Upper lobe of left lung (tissue), 4 donors: ENCODE results near the gene VAV2.

ENCODE experiments used
- EP300 ChIP-seq, 4 donors: sonication (generic); formaldehyde crosslinking; IDR thresholded peaks; one replicate each; pipeline ENCODE4 v1.5.1; 2017; ENCODE audit warnings: antibody characterized with exemption in 4 of 4, control low read depth in 2 of 4
- POLR2A ChIP-seq, 4 donors: fragments of 450-650 bp; IDR thresholded peaks; one replicate each; pipeline ENCODE4 v1.5.1; 2016 to 2017; ENCODE audit warnings: antibody characterized with exemption in 4 of 4, mild to moderate bottlenecking in 2 of 4
- TF ChIP-seq, protein P1 (sequence below), 6 experiments: fragments of 450-650 bp in 4 of 6; fragments of 200-600 bp in 2 of 6; sonication (generic) in 2 of 6; IDR thresholded peaks; one replicate each; pipeline ENCODE4 v1.5.1; 2016 to 2019; ENCODE audit warnings: antibody characterized with exemption in 6 of 6

DNA sequence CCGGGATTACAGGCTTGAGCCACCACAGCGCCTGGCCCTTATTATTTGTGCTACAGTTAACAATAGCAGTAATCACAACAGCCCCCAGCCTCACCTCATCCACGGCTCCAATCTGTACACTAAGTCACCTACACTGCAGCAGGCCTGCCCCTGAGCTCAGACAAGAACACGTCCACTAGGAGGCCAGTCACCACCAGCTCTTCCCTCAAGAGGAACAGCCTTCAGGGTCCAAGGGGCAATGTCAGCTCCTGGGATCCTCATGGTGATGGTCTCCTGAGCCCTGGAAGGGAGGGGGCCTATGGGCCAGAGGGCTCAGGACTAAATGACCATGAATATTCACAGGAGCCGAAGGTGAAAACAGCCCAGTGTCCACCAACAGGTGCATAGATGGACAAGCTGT lies 67.7 kb downstream of the VAV2 start:
- TF ChIP-seq, protein P1, sequence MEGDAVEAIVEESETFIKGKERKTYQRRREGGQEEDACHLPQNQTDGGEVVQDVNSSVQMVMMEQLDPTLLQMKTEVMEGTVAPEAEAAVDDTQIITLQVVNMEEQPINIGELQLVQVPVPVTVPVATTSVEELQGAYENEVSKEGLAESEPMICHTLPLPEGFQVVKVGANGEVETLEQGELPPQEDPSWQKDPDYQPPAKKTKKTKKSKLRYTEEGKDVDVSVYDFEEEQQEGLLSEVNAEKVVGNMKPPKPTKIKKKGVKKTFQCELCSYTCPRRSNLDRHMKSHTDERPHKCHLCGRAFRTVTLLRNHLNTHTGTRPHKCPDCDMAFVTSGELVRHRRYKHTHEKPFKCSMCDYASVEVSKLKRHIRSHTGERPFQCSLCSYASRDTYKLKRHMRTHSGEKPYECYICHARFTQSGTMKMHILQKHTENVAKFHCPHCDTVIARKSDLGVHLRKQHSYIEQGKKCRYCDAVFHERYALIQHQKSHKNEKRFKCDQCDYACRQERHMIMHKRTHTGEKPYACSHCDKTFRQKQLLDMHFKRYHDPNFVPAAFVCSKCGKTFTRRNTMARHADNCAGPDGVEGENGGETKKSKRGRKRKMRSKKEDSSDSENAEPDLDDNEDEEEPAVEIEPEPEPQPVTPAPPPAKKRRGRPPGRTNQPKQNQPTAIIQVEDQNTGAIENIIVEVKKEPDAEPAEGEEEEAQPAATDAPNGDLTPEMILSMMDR (IDR thresholded peaks at IDR 0.05), result no peak
- TF ChIP-seq POLR2A (IDR thresholded peaks at IDR 0.05) (no peak), EP300 (IDR thresholded peaks at IDR 0.05) (no peak)
